Right lung (tissue), 5 donors: ENCODE results near the gene ULK1. TPM values are rescaled to one million over a fixed set of nuclear protein-coding genes. Genes with fewer than 3 reads are reported as not detected.
"Not testable (repeated sequence)": the region's sequence is repeated elsewhere in the genome, so short reads cannot be mapped to it uniquely, and the experiment has no call there.

Source experiments
- DNase-seq, 2 donors: peaks; one replicate each; pipeline ENCODE4 v3.0.0-alpha.2; 2013
- polyA plus RNA-seq, 5 donors: library from polyadenylated mRNA; unstranded; fragments of 120-200 nt; gene quantifications; one replicate each; pipeline versions ENCODE4 v1.2.1 to v1.2.3, GENCODE V29; 2013; ENCODE audit warnings: inconsistent platforms in 1 of 5, low replicate concordance in 1 of 5; ENCODE audit not compliant: insufficient read length in 5 of 5, insufficient read depth in 1 of 5

Gene ULK1
- polyA plus RNA-seq, 5 donors: 19.8 to 37.8 (median 27.7) TPM

DNA sequence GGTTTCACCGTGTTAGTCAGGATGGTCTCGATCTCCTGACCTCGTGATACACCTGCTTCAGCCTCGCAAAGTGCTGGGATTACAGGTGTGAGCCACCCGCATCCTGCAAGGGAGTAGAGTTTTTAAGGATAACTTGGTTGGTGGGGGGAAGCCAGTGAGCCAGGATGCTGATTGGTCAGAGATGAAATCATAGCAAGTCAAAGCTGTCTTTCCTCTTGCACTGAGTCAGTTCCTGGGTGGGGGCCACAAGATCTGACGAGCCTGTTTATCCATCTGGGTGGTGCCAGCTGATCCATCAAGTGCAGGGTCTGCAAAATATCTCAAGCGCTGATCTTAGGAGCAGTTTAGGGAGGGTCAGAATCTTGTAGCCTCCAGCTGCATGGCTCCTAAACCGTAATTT lies 9.3 kb upstream of the ULK1 start:
- not testable (repeated sequence) for DNase-seq

DNA sequence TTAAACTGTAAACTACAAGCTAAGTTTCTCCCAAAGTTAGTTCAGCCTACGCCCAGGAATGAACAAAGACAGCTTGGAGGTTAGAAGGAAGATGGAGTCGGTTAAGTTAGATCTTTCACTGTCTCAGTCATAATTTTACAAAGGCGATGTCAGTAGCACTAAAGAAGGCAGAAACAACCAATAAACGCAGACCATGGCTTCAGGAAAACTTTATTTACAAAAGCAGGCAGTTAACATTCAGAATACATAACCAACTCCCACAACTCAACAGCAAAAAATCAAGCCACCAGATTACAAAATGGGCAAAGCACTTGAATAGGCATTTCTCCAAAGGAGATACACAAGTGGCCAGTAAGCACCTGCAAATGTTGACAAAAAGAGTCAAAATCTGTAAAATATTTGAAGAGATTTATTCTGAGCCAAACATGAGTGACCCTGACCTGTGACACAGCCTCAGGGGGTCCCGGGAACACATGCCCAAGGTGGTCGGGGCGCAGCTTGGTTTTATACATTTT lies 8.8 kb upstream of the ULK1 start:
- no peak for DNase-seq

DNA sequence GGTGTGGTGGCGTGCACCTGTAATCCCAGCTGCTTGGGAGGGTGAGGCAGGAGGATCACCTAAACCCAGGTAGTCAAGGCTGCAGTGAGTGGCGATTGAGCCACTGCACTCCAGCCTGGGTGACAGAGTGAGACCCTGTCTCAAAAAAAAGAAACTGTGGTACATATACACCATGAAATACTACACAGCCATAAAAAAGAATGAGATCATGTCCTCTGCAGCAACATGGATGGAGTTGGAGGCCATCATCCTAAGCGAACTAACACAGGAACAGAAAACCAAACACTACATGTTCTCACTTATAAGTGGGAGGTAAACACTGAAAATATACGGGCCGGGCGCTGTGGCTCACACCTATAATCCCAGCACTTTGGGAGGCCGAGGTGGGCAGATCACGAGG lies 2.7 kb upstream of the ULK1 start:
- DNase-seq: not testable (repeated sequence)

DNA sequence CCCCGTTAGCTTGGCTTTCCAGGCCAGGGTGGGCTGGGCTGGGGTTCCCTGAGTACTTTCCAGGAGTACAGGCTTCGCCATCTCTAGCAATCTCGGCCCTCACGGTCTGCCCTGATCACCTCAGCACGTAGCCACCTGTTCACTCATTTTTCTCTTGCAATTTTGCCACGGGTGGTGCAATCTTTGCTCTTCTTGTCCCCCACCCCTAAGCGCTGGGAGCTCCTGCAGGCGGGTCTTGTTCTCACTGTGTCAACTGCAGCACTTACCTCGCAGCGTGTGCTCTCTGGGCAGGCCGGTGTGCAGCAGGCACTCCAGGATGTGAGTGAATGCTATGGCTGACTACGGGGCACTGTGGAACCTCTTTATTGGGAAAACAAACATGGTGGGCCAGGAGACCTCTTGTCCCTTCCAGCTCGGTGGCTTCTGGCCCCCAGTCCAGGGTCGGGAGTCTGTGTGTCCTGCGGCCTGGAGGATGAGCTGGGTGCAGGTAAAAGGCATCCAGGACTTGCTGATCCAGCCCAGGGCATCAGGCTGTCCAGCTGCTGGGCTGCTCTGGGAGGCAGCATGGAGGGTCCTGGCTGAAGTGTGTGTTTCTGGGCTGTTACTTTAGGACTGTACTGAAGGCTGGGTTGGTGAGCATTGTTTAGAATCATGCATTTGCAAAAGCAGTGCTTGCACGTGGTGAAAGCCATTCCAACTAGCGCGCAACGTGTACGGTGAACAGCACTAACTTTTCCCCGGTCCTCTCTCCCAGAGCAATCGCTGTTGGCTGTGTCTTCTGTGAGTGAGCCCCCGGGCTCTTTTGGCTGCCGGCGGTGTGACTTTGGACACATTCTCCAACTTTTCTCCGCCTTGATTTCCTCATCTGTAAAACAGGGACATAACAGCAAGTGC lies 1.5 kb upstream of the ULK1 start:
- DNase-seq: no peak

DNA sequence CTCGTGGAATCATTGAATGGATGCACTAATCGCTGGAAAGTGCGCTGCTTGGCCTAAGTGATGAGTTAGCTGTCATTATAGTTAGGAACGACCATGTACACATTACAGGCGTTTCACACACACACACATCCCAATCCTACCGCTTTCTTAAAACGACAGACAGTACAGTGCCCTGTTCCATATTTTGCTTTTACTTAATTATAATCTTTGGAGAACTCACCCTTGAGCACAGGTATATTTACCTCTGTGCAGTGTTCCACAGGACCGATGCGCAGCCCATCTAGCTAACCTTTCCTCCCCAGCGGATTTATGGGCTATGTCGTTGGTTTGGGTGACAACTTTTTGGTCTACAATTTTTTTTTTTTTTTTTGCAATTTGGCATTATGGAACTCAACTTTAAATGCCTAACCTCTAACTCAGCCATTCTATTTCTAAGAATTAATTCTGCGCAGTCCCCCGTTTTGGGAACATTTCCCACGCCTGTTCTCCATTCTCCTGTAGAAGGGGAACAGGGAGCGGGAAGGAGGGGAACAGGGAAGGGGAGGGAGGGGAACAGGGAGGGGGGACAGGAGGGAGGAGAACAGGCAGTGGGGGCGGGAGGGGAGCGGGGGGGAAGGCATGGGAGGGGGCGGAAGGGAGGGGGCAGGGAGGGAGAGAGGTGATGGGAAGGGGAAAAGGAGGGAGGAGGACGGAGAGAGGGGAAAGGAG lies 663 bp upstream of the ULK1 start:
- no peak for DNase-seq

DNA sequence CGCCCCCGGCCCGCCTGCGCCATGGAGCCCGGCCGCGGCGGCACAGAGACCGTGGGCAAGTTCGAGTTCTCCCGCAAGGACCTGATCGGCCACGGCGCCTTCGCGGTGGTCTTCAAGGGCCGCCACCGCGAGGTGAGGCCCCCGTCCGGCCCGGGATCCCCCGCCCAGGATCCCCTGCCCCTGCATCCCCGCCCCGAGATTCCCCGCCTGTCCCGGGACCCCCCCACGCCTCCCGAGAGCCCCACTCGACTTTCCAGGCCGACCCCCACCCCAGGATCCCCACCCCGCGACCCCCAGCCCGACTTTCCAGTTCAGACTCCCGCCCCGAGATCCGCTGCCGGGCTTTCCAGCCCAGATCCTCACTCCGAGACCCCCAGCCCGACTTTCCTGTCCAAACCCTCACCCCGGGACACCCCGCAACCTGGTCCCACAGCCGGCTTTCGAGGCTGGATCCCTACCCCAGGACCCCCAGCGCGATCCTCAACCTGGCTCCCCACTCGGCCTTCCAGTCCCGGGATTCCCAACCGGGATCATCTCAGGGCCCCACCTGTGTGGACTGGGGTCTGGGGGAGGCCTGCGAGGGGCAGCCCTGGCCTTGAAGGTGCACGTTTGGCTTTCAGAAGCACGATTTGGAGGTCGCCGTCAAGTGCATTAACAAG lies 688 bp downstream of the ULK1 start:
- no peak for DNase-seq

DNA sequence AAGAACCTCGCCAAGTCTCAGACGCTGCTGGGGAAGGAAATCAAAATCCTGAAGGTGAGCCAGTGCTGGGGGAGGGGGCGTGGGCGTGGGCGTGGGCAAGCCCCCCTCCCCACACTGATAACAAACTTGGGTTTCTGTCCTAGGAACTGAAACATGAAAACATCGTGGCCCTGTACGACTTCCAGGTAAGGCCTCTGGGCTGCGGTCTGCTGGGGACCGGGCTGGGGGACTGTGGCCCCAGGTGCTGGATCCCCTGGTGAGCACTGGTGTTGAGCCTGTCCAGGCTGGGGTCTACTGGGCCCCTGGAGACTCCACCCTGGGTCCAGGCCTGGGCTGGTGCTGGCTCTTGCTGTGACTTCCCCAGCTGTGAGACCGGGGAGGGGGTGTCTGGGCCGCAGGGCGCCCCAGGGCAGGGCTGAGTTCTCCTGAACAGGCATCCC lies 1.2 kb downstream of the ULK1 start:
- DNase-seq: no peak

DNA sequence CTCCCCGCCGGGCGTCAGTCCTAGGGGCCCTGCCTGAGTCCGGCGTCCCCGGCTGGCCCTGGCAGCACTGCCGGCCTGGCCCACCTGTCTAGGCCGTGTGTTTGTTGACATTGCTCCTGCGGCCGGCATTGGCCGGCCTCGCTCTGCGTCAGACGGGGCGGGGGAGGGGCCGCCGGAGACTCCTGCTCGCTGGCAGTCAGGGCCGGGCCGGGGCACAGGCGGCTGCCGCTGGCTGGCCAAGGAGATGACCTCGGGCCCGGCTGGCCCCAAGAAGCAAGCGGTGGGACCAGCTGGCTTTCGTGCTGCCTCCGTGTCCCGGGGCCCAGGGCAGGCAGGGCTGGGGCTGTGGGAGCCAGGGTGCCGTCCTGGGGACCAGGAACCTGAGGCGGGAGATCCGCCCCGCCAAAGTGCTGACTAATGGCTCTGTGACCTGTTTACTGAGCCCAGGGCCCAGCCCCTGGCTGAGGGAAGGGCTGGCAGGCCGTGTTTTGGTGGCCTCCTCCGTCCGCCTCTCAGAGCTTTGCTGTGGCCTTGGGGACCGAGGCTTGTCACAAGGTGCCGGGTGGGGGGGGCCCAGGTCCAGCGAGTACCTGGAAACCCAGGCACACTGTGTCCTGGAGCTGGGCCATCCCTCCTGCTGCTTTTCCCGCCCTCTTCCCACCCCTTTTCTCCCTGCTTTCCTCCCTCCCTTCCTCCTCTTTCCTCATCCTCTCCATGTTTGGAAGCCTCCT lies 1.8 kb downstream of the ULK1 start:
- DNase-seq: peak; percentile 80 to 82

DNA sequence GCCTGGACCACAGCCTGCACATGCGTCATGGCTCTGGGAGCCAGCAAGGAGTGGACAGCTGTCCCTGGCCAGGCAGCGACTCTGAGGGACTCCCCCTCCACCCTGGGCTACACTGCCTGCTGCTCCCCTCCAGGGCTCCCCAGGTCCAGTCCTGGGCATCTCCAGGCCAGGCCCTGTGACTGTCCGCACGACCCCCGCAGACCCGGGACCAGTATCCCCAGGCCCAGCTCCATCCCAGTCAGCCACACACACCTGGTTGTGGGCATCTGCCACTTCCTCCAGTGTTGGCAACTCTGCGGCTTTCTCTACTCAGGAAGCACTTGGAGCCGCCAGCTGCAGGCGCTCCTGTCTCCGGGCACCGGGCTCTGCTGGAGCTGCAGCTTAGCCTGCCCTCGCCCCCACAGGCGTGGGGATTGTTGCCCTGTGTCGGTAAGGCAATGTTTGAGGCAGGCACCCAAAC lies 2.4 kb downstream of the ULK1 start:
- DNase-seq: peak in 1 of 2 donors; percentile 78

DNA sequence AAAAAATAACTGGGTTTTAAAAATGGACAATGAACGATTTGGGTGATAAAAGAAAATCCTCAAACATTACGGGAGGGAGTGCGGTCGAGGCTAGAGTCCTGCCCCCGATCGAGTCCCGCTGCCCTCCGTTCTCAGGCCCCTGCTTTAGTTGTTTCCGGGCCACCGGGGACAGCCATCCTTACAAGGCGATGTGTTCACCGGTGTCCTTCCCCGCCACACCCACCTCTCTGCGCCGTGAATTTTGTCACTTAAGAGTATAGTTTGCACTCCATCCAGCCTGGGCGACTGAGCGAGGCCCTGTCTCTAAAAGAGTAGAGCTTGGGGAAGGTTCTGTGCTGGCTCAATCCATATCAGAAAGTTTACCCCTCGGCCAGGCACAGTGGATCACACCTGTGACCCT lies 2.9 kb downstream of the ULK1 start:
- DNase-seq: no peak

DNA sequence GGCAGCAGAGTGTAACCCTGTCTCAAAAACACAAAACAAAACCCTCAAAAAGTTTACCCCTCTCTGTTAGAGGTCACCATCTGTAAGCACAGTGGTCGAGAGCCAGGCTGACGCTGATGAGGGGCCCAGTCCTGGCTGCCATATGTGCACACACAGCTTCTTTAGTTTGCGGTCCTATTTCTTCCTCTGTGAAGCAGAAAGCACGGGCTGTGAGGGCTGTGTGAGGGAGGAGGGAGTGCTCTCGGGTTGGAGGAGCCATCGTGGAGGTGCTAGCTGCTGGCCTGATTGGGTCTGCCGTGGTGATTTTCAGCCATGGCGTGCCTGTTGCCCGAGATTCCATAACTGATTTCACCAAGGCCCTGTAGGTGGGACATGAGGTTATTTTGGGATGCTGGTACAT lies 3.5 kb downstream of the ULK1 start:
- DNase-seq: no peak

DNA sequence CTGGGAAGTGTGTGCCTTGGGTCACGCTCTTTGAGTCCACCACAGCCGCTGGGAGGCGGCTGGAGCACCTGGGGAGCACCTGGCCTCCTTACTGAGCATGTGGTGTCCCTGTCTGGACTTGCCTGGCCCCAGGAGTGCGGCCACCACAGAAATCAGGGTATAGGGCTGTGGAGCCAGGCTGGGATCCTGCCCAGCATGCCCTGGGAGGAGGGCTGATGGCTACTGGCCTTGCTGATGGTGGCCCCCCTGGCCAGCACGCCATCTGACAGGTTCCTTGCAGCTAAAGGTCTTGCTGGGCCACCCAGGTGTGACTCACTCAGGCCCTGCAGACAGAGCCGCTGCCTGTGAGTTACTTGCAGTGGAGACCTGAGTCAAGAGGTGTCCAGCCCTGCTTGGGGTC lies 6.0 kb downstream of the ULK1 start:
- no peak for DNase-seq

DNA sequence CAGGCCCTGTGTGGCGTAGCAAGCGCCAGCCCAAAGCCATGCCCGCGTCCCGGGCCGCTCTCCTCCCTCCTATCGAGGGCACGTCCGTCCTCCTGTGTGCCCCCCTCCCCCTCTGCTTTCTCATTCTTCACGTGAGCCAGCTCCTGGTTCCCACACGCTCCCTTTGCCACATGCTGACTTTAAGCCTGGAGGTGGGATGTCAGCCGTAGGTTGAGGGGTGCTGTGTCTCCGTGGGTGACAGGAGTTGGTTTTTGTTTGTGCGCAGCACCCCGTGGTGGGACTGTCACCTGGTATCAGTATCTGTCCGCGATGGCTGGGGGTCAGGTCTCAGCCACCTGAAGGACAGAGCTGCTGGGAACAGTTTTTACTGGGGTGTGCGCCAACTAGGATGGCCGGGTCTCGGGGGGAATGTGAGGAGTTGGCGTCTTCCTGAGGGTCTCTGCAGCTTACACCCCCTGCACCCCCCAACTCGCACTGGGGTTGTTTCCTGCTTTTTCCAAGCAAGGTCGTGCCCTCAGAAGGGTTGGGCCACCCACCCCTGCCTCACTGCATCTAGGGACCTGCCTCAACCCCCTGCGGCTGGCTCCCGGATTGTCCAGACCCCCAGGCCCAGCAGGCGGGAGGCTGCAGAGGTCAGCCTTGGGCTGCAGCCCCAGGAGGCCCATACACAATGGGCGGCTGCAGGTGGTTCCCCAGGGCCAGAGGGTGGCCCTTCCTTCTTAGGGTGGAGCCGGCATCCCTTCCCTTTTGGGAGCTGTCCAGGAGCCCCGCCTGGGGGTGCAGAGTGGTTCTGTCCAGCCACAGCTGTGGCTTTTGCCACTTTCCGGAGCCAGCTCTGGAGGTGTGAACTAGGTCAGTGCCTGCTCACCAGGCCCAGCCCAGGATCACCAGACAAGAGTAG lies 7.3 kb downstream of the ULK1 start:
- DNase-seq: no peak

DNA sequence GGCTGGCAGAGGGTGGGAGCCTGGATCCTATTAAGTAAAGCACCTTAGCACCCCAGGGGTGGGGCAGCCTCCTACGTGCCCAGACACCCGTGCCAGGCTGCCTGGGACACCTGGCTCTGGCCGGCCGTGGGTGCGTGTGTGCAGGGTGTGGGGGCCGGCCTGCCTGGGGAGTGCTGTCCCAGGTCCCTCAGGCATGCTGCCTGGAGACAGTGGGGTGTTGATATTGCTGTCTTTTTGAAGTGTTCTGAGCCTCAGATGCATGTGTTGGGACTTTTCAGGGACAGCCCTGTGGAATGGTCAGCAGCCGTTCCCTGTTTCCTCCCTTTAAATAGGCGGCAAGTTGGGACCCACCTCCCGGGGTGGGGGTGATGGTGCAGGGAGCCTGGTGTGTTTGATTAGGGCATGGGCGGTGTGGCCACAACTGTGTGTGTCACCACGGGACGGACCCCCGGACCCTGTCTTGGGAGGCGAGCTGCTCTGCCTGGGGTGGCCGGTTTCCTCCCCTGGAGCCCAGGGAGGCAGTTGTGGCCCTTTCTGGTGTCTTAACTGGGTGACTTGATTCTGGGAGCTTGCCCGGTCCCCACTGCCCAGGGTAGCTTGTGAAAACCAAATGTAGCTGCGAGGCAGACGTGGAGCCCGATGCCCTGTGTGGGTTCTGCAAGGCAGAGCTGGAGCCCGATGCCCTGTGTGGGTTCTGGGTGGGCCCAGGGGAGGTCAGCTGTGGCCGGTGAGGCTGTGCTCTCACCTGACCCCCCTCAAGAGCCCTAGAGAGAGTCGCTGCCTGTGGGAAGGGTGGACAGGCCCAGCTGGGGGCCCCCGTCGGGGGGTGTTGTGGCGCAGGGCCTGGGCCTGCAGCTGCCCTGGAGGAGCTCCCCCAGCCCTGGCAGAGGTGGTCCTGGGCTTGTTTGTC lies 8.2 kb downstream of the ULK1 start:
- DNase-seq: no peak

DNA sequence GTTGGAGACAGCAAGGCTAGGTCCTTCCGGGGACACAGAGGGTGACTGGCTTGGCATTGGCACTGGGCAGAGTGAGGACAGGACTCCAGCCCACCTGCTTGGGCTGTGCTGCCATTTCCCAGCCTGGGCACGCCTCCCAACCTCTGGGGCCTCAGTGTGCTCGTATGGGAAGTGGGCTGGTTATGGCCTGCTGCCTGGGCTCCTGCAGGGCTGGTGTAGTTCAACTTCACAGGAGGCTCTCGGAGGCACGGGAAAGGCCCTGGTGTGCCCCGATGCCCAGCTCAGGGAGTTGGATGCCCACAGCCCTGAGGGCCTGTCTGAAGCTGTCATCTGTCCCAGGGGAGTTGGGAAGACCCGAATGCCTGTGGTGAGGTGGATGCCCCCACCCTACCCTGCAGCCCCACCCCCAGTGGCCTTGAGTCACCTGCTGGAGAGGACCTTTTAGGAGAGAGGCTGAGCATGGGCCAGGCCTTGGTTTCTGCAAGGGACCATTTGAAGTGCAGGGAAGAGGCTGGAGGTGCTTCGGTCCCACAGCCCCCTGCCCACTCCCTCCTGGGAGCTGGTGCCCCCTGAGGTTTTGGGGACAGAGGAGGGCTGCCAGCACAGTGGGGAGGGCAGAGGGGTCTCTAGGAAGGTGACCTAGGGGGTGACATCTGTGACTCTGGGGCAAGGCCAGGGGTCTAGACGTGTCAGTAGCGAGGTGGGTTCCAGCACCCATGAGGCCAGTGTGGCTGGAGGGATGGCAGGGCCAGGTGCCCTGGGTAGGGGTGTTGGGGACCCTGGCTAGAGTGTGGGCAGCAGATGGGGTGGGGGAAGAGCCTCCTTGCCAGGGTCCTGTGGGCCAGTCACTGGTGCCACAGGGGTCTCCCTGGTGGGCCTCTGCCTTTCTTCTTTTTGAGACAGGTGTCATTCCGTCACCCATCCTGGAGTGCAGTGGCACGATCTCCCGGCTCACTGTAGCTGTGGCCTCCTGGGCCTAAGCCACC lies 9.1 kb downstream of the ULK1 start:
- no peak for DNase-seq

DNA sequence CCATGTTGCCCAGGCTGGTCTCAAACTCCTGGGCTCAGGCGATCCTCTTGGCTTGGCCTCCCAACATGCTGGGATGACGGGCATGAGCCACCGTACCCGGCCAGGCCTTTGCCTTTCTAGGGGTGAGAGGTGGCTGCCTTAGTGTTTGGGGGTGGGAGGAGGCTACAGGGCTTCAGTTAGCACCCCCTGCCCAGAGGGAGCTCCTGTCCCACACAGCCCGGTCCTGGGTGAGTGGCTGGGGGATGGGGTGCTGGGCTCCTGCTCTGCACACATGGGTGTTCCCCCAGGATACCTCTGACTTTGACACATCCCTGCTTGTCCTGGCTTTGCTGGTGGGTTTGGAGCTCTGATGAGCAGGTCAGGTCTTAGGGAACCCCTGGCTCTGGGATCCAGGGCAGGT lies 9.9 kb downstream of the ULK1 start:
- no peak for DNase-seq

DNA sequence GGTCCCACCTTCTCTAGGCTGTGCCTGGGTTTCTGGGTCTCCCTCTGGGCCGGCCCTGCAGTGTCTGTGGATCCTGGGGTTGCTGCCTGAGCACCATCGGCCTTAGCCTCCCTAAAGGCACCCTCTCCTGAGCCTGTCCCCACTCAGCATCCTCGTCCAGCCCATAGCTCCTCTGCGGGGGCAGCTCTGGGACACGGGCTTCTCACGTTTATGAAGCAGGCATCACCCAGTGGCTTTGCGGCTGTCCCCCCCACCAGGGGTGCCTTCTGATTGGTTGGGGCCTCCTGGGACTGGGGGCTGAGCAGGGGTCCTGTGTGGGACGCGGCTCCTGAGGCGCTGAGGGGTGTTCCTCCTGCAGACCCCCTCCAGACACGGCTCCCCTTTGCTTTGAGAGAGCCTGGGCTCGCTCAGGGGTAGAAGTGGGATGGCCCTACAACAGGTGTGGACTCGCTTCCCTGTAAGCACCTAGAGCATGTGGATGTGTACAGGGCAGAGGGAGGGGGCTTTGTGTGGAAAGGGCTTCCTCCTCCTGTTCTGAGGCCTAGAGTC lies 10.7 kb downstream of the ULK1 start:
- DNase-seq: no peak

DNA sequence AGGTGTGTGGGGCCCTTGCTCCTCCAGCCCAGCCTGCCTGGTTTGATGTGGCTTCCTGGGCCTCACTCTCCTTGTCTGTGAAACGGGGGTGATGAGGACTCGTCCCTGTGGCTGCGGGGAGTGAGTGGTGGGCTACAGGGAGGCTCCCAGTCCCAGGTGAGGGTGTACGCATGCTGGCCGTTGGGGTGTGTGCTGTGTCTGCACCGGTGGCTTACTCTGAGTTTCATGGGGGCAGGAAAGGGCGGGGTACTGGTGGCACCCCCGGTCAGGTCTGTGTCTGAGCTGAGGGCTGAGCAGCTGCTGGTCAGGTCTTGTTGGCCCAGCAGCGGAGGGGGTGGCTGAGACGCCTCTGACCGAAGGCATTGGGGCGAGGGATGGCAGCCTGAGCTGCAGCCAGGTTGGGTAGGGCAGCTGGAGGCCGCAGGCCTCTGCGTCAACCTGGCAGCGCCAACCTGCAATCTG lies 11.2 kb downstream of the ULK1 start:
- DNase-seq: no peak
